Stomach (tissue), 9 donors: ENCODE measurements around the gene RECK. TPM values are rescaled to one million over a fixed set of nuclear protein-coding genes. Genes with fewer than 3 reads are reported as not detected.

Experiments
- DNase-seq, 2 donors: peaks; one replicate each; pipeline versions ENCODE4 v3.0.0 to v3.0.0-alpha.2; 2013 to 2019
- H3K27ac ChIP-seq, 5 donors: fragments of 200-600 bp in 4 of 5; sonication (generic) in 4 of 5; one replicate each; pipeline ENCODE4 v1.5.1; 2013 to 2019; ENCODE audit warnings: mild to moderate bottlenecking in 1 of 5, moderate library complexity in 1 of 5
- H3K27me3 ChIP-seq, 3 donors: fragments of 200-600 bp; sonication (generic); one replicate each; pipeline ENCODE4 v1.5.1; 2017 to 2019; ENCODE audit warnings: mixed run types in 1 of 3
- H3K36me3 ChIP-seq, 4 donors: fragments of 200-600 bp; sonication (generic); 1 replicate in 3 of 4; 2 replicates in 1 of 4; pipeline ENCODE4 v1.5.1; 2016 to 2019
- H3K4me1 ChIP-seq, 4 donors: fragments of 200-600 bp; sonication (generic); one replicate each; pipeline ENCODE4 v1.5.1; 2016 to 2019
- H3K4me3 ChIP-seq, 4 donors: fragments of 200-600 bp; sonication (generic) in 3 of 4; one replicate each; pipeline ENCODE4 v1.5.1; 2016 to 2019; ENCODE audit warnings: mild to moderate bottlenecking in 1 of 4
- H3K9me3 ChIP-seq, 4 donors: fragments of 200-600 bp; sonication (generic); one replicate each; pipeline ENCODE4 v1.5.1; 2016 to 2019
- EP300 ChIP-seq: sonication (generic); formaldehyde crosslinking; IDR thresholded peaks from one replicate; pipeline ENCODE4 v1.6.1; 2017; ENCODE audit warnings: antibody characterized with exemption
- POLR2A ChIP-seq, 4 donors: fragments of 450-650 bp; IDR thresholded peaks; one replicate each; pipeline ENCODE4 v1.6.1; 2016; ENCODE audit warnings: antibody characterized with exemption in 4 of 4, control low read depth in 2 of 4, mild to moderate bottlenecking in 1 of 4, moderate library complexity in 1 of 4
- POLR2AphosphoS5 ChIP-seq, 3 donors: sonication (generic); formaldehyde crosslinking; IDR thresholded peaks; one replicate each; pipeline ENCODE4 v1.6.1; 2016; ENCODE audit warnings: antibody characterized with exemption in 3 of 3
- WGBS, 5 donors: extraction: QIAGEN DNeasy Blood & Tissue Kit in 3 of 5; methylation state at CpG; one replicate each; pipeline versions ENCODE4 v1.1.5 to v1.1.7; 2013 to 2018; 5-methylcytosine and 5-hydroxymethylcytosine counted together
- intact Hi-C: fragments of 100-400 bp; cut with DNase I; formaldehyde crosslinking; loops from one replicate; pipeline ENCODE4 v1.15.1; 2023; ENCODE audit warnings: low total_unique reads
- polyA plus RNA-seq, 3 donors: library from polyadenylated mRNA; stranded (reverse); fragments of 200-250 nt; gene quantifications; one replicate each; pipeline ENCODE4 v1.2.3, GENCODE V29; 2013
- total RNA-seq, 5 donors: library from RNA; depleted of rRNA; stranded (reverse); fragments of >200 nt; gene quantifications; one replicate each; pipeline versions ENCODE4 v1.1.0 to v1.2.3, GENCODE V29; 2014 to 2016
- TF ChIP-seq, protein P1 (sequence below), 7 experiments: fragments of 450-650 bp in 4 of 7; fragments of 200-600 bp in 3 of 7; sonication (generic) in 3 of 7; IDR thresholded peaks; one replicate each; pipeline ENCODE4 v1.5.1; 2016 to 2019; ENCODE audit warnings: antibody characterized with exemption in 7 of 7, control low read depth in 2 of 7, mild to moderate bottlenecking in 1 of 7
- donor health status: healthy with polysubstance abuse.
- donor health status: Bipolar disorder and iron deficiency.
- donor health status: healthy.

Gene RECK
- total and polyA plus RNA-seq, 8 donors: 2.3 to 19.3 (median 4.8) TPM

DNA sequence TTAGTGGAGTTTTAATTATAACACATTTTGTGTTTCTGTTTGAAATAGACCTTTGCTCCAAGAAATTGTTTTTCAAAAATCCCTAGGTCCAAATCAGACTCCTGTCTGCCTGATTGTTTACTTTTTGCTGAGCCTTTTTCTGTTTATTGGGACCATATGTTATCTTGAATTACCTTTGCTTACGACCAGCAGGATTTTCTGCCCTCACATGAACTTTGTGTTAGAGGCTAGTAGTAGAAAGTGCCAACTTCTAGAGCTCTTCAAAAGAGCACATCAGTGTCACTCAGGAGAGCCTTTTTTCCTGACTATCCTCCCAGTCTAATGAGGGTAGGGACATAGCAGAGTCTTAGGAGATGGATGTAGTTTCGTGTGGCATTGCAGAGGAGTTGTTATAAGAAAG lies 10.2 kb downstream of the RECK start:
- DNase-seq: no peak
- TF ChIP-seq POLR2A (IDR thresholded peaks at IDR 0.05) (no peak), POLR2AphosphoS5 (IDR thresholded peaks at IDR 0.05) (no peak), EP300 (no peak)
- TF ChIP-seq, protein P1, sequence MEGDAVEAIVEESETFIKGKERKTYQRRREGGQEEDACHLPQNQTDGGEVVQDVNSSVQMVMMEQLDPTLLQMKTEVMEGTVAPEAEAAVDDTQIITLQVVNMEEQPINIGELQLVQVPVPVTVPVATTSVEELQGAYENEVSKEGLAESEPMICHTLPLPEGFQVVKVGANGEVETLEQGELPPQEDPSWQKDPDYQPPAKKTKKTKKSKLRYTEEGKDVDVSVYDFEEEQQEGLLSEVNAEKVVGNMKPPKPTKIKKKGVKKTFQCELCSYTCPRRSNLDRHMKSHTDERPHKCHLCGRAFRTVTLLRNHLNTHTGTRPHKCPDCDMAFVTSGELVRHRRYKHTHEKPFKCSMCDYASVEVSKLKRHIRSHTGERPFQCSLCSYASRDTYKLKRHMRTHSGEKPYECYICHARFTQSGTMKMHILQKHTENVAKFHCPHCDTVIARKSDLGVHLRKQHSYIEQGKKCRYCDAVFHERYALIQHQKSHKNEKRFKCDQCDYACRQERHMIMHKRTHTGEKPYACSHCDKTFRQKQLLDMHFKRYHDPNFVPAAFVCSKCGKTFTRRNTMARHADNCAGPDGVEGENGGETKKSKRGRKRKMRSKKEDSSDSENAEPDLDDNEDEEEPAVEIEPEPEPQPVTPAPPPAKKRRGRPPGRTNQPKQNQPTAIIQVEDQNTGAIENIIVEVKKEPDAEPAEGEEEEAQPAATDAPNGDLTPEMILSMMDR (IDR thresholded peaks at IDR 0.05): no peak
- no peaks in the 10 kb centered on the region for H3K27me3 ChIP-seq
- H3K9me3 ChIP-seq: no peaks in the 10 kb centered on the region
- H3K4me1 ChIP-seq: peaks cover 0 to 18% (median 7%) of the 10 kb centered on the region in 4 donors
- no peak overlapping the region for H3K4me3 ChIP-seq
- no peaks in the 10 kb centered on the region for H3K36me3 ChIP-seq
- no peak overlapping the region for H3K27ac ChIP-seq
- 36 to 55% (median 49%) methylated on average over 2 of the region's 2 CpGs for WGBS, 5 donors
- intact Hi-C loops: no loop called here

DNA sequence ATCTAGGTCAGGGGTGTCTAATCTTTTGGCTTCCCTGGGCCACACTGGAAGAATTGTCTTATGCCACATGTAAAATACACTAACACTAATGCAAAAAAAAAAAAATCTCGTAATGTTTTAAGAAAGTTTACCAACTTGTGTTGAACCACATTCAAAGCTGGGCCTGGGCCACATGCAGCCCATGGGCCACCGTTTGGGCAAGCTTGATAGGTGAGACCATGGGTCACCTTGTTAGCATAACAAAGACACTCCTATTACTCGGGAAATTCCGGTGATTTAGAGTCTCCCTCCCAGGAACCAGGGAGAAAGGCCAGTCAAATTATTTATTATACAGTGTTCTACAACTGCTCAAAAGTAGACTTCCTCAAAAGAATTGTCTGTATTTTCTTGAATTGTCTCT lies 12.7 kb downstream of the RECK start:
- no peak for TF ChIP-seq POLR2AphosphoS5 (IDR thresholded peaks at IDR 0.05)
- TF ChIP-seq, protein P1 (IDR thresholded peaks at IDR 0.05): no peak
- Histone ChIP-seq H3K36me3 (no peaks in the 10 kb centered on the region), H3K9me3 (no peaks in the 10 kb centered on the region), H3K27ac (no peak overlapping the region), H3K27me3 (no peaks in the 10 kb centered on the region), H3K4me1 (peaks cover 0 to 16% (median 5%) of the 10 kb centered on the region in 4 donors), H3K4me3 (no peak overlapping the region)
- no peak for DNase-seq
- intact Hi-C loops: no loop called here
- 55 to 69% (median 62%) methylated on average over 4 of the region's 4 CpGs for WGBS, 5 donors

DNA sequence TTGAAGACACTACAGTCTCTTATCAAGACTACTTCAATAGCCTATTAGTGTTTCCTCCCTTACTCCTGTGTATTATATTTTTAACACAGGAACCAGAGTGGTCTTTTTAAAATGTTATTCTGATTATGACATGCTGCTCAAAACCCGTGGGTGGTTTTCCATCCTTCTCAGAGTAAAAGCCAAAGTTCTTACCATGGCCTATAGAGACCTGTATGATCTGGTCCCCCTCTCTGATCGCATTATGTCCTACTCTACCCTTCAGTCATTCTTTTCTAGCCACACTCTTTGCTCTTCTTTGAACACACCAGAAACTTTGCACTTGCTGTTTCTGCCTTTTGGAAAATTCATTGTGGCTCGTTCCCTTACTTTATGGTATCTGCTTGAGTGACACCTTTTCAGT lies 13.8 kb downstream of the RECK start:
- Histone ChIP-seq H3K27me3 (no peaks in the 10 kb centered on the region), H3K4me1 (peaks cover 0 to 16% (median 5%) of the 10 kb centered on the region in 4 donors), H3K27ac (no peak overlapping the region), H3K4me3 (no peak overlapping the region), H3K9me3 (no peaks in the 10 kb centered on the region), H3K36me3 (no peaks in the 10 kb centered on the region)
- intact Hi-C loops: no loop called here
- WGBS, 5 donors: 81 to 94% (median 92%) methylated on average over 3 of the region's 3 CpGs
- TF ChIP-seq POLR2AphosphoS5 (IDR thresholded peaks at IDR 0.05): no peak
- TF ChIP-seq, protein P1 (IDR thresholded peaks at IDR 0.05): no peak
- TF ChIP-seq POLR2A (IDR thresholded peaks at IDR 0.05): no peak
- TF ChIP-seq EP300: no peak
- DNase-seq: no peak

DNA sequence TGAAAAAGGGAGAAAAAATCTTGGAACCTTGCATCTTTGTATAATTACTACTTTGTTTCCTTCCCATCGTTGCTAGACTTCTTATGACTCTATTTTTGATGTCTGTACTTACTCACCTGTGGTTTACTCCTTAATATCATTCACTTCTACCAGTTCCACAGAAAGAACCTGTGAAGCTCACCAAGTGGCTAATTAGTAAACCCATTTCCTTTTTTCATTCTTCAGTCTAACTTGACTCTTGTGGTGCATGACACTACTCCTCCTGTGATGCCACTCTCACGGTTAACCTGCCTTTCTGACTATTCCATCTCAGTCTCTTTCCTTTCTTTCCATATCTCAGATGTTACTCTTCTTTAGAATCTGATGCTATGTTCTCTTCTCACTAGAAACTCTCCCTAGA lies 14.6 kb downstream of the RECK start:
- peaks cover 0 to 14% (median 4%) of the 10 kb centered on the region in 4 donors for H3K4me1 ChIP-seq
- no peak for TF ChIP-seq POLR2AphosphoS5 (IDR thresholded peaks at IDR 0.05)
- TF ChIP-seq, protein P1 (IDR thresholded peaks at IDR 0.05): no peak
- H3K27ac ChIP-seq: no peak overlapping the region
- WGBS, 5 donors: 71 to 84% (median 81%) methylated on average over 2 of the region's 2 CpGs
- H3K27me3 ChIP-seq: no peaks in the 10 kb centered on the region
- intact Hi-C loops: no loop called here
- no peaks in the 10 kb centered on the region for H3K9me3 ChIP-seq
- H3K4me3 ChIP-seq: no peak overlapping the region
- no peaks in the 10 kb centered on the region for H3K36me3 ChIP-seq
- DNase-seq: no peak
